ENCODE data around the gene HCLS1. TPM values are rescaled to one million over a fixed set of nuclear protein-coding genes. Genes with fewer than 3 reads are reported as not detected.

The HCLS1 gene
- total RNA-seq, 1 donor from 2014 or later = not detected

- no peaks in the 10 kb centered on the region for H3K36me3 Mint-ChIP-seq (ENCODE audit: unreplicated experiment)
- H3K4me3 Mint-ChIP-seq (ENCODE audit: unreplicated experiment) = no peak overlapping the region
- no peaks in the 10 kb centered on the region for H3K4me1 Mint-ChIP-seq (ENCODE audit: low read depth, unreplicated experiment)
- H3K27me3 Mint-ChIP-seq (ENCODE audit: unreplicated experiment) = no peaks in the 10 kb centered on the region
- no peak overlapping the region for H3K27ac Mint-ChIP-seq (ENCODE audit: unreplicated experiment)
- no peak for DNase-seq
- TF ChIP-seq CTCF (IDR thresholded peaks at IDR 0.05; ENCODE audit: partially characterized antibody, unreplicated experiment) = no peak
- no peaks in the 10 kb centered on the region for H3K9me3 Mint-ChIP-seq (ENCODE audit: unreplicated experiment)
Observed at GRCh38 chr3:121584418-121584817, 76.3 kb downstream of the HCLS1 start.

- Mint-ChIP-seq H3K9me3 (ENCODE audit: unreplicated experiment) (no peaks in the 10 kb centered on the region), H3K27ac (ENCODE audit: unreplicated experiment) (no peak overlapping the region), H3K4me3 (ENCODE audit: unreplicated experiment) (no peak overlapping the region), H3K27me3 (ENCODE audit: unreplicated experiment) (no peaks in the 10 kb centered on the region), H3K36me3 (ENCODE audit: unreplicated experiment) (no peaks in the 10 kb centered on the region), H3K4me1 (ENCODE audit: low read depth, unreplicated experiment) (no peaks in the 10 kb centered on the region)
- DNase-seq = no peak
- TF ChIP-seq CTCF (IDR thresholded peaks at IDR 0.05; ENCODE audit: partially characterized antibody, unreplicated experiment) = no peak
Observed at GRCh38 chr3:121581691-121582090, 79.0 kb downstream of the HCLS1 start.

Other genes with a start within 250 kb of the HCLS1 start
- gene POLQ, start 114.9 kb downstream of the HCLS1 start, total RNA-seq (ENCODE audit: unreplicated experiment) = 2.4 TPM
- not detected for gene ARGFX, start 93.0 kb downstream of the HCLS1 start, total RNA-seq (ENCODE audit: unreplicated experiment)
- not detected for gene FBXO40, start 67.5 kb downstream of the HCLS1 start, total RNA-seq (ENCODE audit: unreplicated experiment)
- 40.9 TPM for gene GOLGB1, start 88.8 kb upstream of the HCLS1 start, total RNA-seq (ENCODE audit: unreplicated experiment)
- gene IQCB1, start 174.2 kb upstream of the HCLS1 start, total RNA-seq (ENCODE audit: unreplicated experiment) = 8.5 TPM
- gene EAF2, start 174.3 kb upstream of the HCLS1 start, total RNA-seq (ENCODE audit: unreplicated experiment) = 1.4 TPM
- 0.64 TPM for gene SLC15A2, start 233.5 kb upstream of the HCLS1 start, total RNA-seq (ENCODE audit: unreplicated experiment)